Neutrophil (primary cell): ENCODE results near the gene ABCA12.

ENCODE experiments used
- H3K27ac ChIP-seq: fragments of 200-600 bp; sonication (generic); 2 replicates; pipeline ENCODE4 v1.5.1; 2016; ENCODE audit warnings: mild to moderate bottlenecking, moderate library complexity
- H3K27me3 ChIP-seq: fragments of 200-600 bp; sonication (generic); 2 replicates; pipeline ENCODE4 v1.6.0; 2016; ENCODE audit warnings: mild to moderate bottlenecking
- H3K36me3 ChIP-seq: fragments of 200-600 bp; sonication (generic); 2 replicates; pipeline ENCODE4 v1.5.1; 2017
- H3K4me1 ChIP-seq, 2 experiments: fragments of 200-600 bp in 1 of 2; sonication (generic) in 1 of 2; 1 replicate in 1 of 2; 2 replicates in 1 of 2; pipeline versions ENCODE4 v1.5.1 to v1.6.1; 2013 to 2016; ENCODE audit warnings: low read depth in 1 of 2, low read length in 1 of 2, mild to moderate bottlenecking in 1 of 2, moderate library complexity in 1 of 2; ENCODE audit not compliant: control insufficient read depth in 1 of 2, insufficient read depth in 1 of 2
- H3K4me3 ChIP-seq, 2 experiments: fragments of 200-600 bp in 1 of 2; sonication (generic) in 1 of 2; 1 replicate in 1 of 2; 2 replicates in 1 of 2; pipeline ENCODE4 v1.5.1; 2013 to 2016; ENCODE audit warnings: low read depth in 1 of 2, low read length in 1 of 2, mild to moderate bottlenecking in 1 of 2, moderate library complexity in 1 of 2
- H3K9me3 ChIP-seq: fragments of 200-600 bp; sonication (generic); 2 replicates; pipeline ENCODE4 v1.5.1; 2016
- TF ChIP-seq, protein P1 (sequence below): fragments of 200-600 bp; sonication (generic); IDR thresholded peaks from 2 replicates; pipeline ENCODE4 v1.5.1; 2016; ENCODE audit warnings: antibody characterized with exemption

The ABCA12 gene

GRCh38 chr2:215071676-215072075 lies 66.8 kb downstream of the ABCA12 start:
- Histone ChIP-seq H3K9me3 (no peaks in the 10 kb centered on the region), H3K4me3 (no peak overlapping the region), H3K27ac (no peak overlapping the region), H3K4me1 (no peaks in the 10 kb centered on the region), H3K36me3 (no peaks in the 10 kb centered on the region), H3K27me3 (no peaks in the 10 kb centered on the region)
- TF ChIP-seq, protein P1, sequence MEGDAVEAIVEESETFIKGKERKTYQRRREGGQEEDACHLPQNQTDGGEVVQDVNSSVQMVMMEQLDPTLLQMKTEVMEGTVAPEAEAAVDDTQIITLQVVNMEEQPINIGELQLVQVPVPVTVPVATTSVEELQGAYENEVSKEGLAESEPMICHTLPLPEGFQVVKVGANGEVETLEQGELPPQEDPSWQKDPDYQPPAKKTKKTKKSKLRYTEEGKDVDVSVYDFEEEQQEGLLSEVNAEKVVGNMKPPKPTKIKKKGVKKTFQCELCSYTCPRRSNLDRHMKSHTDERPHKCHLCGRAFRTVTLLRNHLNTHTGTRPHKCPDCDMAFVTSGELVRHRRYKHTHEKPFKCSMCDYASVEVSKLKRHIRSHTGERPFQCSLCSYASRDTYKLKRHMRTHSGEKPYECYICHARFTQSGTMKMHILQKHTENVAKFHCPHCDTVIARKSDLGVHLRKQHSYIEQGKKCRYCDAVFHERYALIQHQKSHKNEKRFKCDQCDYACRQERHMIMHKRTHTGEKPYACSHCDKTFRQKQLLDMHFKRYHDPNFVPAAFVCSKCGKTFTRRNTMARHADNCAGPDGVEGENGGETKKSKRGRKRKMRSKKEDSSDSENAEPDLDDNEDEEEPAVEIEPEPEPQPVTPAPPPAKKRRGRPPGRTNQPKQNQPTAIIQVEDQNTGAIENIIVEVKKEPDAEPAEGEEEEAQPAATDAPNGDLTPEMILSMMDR = no peak

DNA sequence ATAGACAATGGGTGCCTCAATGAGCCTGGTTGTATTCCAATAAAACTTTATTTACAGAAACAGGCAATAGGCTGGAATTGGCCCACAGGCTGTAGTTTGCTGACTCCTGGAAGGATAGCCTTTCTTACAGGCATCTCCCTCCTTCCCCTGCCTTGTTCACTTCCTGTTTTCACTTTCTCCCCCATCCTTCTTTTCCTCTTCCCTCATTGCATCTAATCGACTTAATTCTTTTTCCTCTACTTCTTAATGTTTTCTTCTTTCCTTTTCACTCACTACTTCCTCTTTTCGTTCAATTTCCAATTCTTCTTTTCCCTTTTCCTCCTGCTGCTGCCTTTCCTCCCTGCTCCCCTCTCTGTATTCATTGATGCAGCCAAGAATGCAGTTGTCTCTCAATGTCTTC lies 70.0 kb downstream of the ABCA12 start:
- H3K4me3 ChIP-seq = no peak overlapping the region
- no peaks in the 10 kb centered on the region for H3K27me3 ChIP-seq
- no peaks in the 10 kb centered on the region for H3K4me1 ChIP-seq
- H3K36me3 ChIP-seq = no peaks in the 10 kb centered on the region
- no peak overlapping the region for H3K27ac ChIP-seq
- TF ChIP-seq, protein P1 = no peak
- no peaks in the 10 kb centered on the region for H3K9me3 ChIP-seq

DNA sequence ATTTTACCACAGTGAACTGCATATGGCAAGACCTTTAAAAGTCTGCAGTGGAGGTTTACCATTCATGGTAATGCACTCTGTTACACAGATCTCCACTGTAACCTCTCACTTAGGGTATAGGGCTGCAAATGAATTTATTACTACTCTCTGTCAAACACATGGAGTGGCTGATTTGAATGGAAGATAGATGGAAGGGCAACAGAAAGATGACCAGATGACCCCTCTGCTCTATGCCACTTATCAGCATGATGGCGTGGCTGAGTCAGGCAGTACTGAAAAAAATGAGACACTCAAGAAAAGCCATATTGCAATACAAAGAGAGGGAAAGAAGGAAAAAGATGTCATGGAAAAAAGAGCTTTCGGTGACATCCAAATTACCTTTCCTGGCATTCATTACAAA lies 72.3 kb downstream of the ABCA12 start:
- Histone ChIP-seq H3K27ac (no peak overlapping the region), H3K27me3 (no peaks in the 10 kb centered on the region), H3K4me3 (no peak overlapping the region), H3K36me3 (no peaks in the 10 kb centered on the region), H3K4me1 (no peaks in the 10 kb centered on the region), H3K9me3 (no peaks in the 10 kb centered on the region)
- TF ChIP-seq, protein P1 = no peak

- H3K27me3 ChIP-seq = no peaks in the 10 kb centered on the region
- H3K4me3 ChIP-seq = no peak overlapping the region
- TF ChIP-seq, protein P1 = no peak
- no peaks in the 10 kb centered on the region for H3K36me3 ChIP-seq
- no peak overlapping the region for H3K27ac ChIP-seq
- H3K9me3 ChIP-seq = no peaks in the 10 kb centered on the region
- H3K4me1 ChIP-seq = no peaks in the 10 kb centered on the region
Measured at GRCh38 chr2:215063526-215063925, 74.9 kb downstream of the ABCA12 start.

DNA sequence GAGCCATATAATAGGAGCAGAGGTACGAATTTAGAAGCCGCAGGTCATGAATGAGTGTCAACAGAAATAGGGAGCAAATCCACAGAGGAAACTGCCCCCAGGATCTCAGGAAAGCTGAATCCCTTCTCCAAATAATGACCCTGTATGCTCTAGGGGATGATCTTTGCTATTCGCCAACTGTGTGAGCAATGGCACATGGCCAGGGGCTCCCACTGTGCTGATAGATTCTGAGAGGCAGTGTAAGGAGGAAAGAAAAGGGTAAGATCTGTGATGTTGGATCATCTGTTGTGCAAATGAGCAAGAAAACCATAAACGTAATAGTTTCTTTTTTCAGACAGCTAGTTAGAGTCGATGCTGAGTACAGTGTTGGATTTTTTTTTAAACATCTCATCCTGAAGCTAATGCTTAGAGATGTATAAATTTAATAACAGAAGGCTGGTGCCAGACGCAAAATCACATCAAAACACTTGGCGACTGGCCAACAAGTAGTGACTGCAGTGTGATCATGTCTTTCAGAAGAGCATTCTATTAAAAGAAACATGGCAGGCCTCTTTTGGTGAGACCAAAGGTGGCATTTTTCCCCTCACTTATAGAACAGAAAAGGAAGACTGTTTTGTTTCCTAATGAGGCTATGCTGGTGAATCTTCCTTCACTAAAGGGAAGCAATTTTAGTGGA lies 77.4 kb downstream of the ABCA12 start:
- no peak overlapping the region for H3K27ac ChIP-seq
- no peaks in the 10 kb centered on the region for H3K36me3 ChIP-seq
- no peaks in the 10 kb centered on the region for H3K9me3 ChIP-seq
- H3K27me3 ChIP-seq = no peaks in the 10 kb centered on the region
- TF ChIP-seq, protein P1 = no peak
- H3K4me1 ChIP-seq = no peaks in the 10 kb centered on the region
- no peak overlapping the region for H3K4me3 ChIP-seq
